Mesenchymal stem cell (in vitro differentiated cells and primary cell): Measurements from ENCODE around the gene HES7.
A peak's percentile ranks its signal among the peaks of the same experiment; 100 is the strongest.

ENCODE experiments used
- DNase-seq: peaks from one replicate; pipeline ENCODE4 v3.0.0-alpha.2; 2013
- H2AFZ ChIP-seq: one replicate; pipeline ENCODE4 v1.6.1; 2013; ENCODE audit warnings: low read depth, mild to moderate bottlenecking, control low read depth, inconsistent platforms, low read length, moderate library complexity
- H2AK5ac ChIP-seq: 2 replicates; pipeline ENCODE4 v1.6.1; 2013; ENCODE audit warnings: low read length, moderate library complexity, mild to moderate bottlenecking, inconsistent platforms; ENCODE audit not compliant: severe bottlenecking
- H2BK120ac ChIP-seq: one replicate; pipeline ENCODE4 v1.6.1; 2013; ENCODE audit warnings: low read depth, mild to moderate bottlenecking, inconsistent platforms, low read length, moderate library complexity
- H2BK12ac ChIP-seq, 2 experiments: one replicate each; pipeline ENCODE4 v1.6.1; 2013; ENCODE audit warnings: inconsistent platforms in 2 of 2, low read length in 2 of 2, mild to moderate bottlenecking in 2 of 2, moderate library complexity in 2 of 2, control low read depth in 1 of 2
- H2BK15ac ChIP-seq: one replicate; pipeline ENCODE4 v1.6.1; 2013; ENCODE audit warnings: mild to moderate bottlenecking, low read depth, inconsistent platforms; ENCODE audit not compliant: poor library complexity, severe bottlenecking
- H2BK5ac ChIP-seq: 2 replicates; pipeline ENCODE4 v1.6.1; 2013; ENCODE audit warnings: low read depth, mild to moderate bottlenecking, low read length, control low read depth, inconsistent platforms; ENCODE audit not compliant: poor library complexity, severe bottlenecking
- H3K14ac ChIP-seq, 2 experiments: one replicate each; pipeline ENCODE4 v1.6.1; 2013; ENCODE audit warnings: inconsistent platforms in 2 of 2, low read length in 2 of 2, control low read depth in 1 of 2, mild to moderate bottlenecking in 1 of 2, moderate library complexity in 1 of 2
- H3K18ac ChIP-seq, 2 experiments: one replicate each; pipeline ENCODE4 v1.6.1; 2013; ENCODE audit warnings: inconsistent platforms in 2 of 2, low read length in 2 of 2, control low read depth in 1 of 2, low read depth in 1 of 2, mild to moderate bottlenecking in 1 of 2
- H3K23ac ChIP-seq, 2 experiments: one replicate each; pipeline ENCODE4 v1.6.1; 2013; ENCODE audit warnings: inconsistent platforms in 2 of 2, low read length in 2 of 2, mild to moderate bottlenecking in 2 of 2, moderate library complexity in 2 of 2, control low read depth in 1 of 2
- H3K27ac ChIP-seq: 2 replicates; pipeline ENCODE4 v1.5.1; 2013; ENCODE audit warnings: mild to moderate bottlenecking, moderate library complexity, low read length, control low read depth, inconsistent platforms; ENCODE audit not compliant: poor library complexity, severe bottlenecking
- H3K27me3 ChIP-seq, 2 experiments: 2 replicates each; pipeline versions ENCODE4 v1.6.1 to v1.7.0; 2013; ENCODE audit warnings: low read length in 2 of 2, mild to moderate bottlenecking in 2 of 2, moderate library complexity in 2 of 2, control low read depth in 1 of 2, inconsistent platforms in 1 of 2; ENCODE audit not compliant: control insufficient read depth in 1 of 2, insufficient read depth in 1 of 2
- H3K36me3 ChIP-seq, 2 experiments: 2 replicates each; pipeline versions ENCODE4 v1.6.1 to v1.7.0; 2013; ENCODE audit warnings: low read length in 2 of 2, control low read depth in 1 of 2, inconsistent platforms in 1 of 2, low read depth in 1 of 2, mild to moderate bottlenecking in 1 of 2; ENCODE audit not compliant: insufficient read depth in 2 of 2, control insufficient read depth in 1 of 2
- H3K4ac ChIP-seq, 2 experiments: one replicate each; pipeline ENCODE4 v1.6.1; 2013; ENCODE audit warnings: inconsistent platforms in 2 of 2, low read length in 2 of 2, mild to moderate bottlenecking in 2 of 2, moderate library complexity in 2 of 2, control low read depth in 1 of 2, low read depth in 1 of 2
- H3K4me1 ChIP-seq: 2 replicates; pipeline ENCODE4 v1.6.1; 2013; ENCODE audit warnings: low read depth, low read length, control low read depth; ENCODE audit not compliant: control insufficient read depth, insufficient read depth
- H3K4me2 ChIP-seq: 2 replicates; pipeline ENCODE4 v1.6.1; 2013; ENCODE audit warnings: low read length, mild to moderate bottlenecking, inconsistent platforms; ENCODE audit not compliant: poor library complexity, severe bottlenecking
- H3K4me3 ChIP-seq, 2 experiments: 2 replicates each; pipeline versions ENCODE4 v1.5.1 to v1.7.0; 2013; ENCODE audit warnings: low read length in 2 of 2, mild to moderate bottlenecking in 2 of 2, control low read depth in 1 of 2, low read depth in 1 of 2; ENCODE audit not compliant: insufficient read depth in 1 of 2
- H3K79me1 ChIP-seq: replicated peaks from 2 replicates; pipeline ENCODE4 v1.6.1; 2013; ENCODE audit warnings: mild to moderate bottlenecking, control low read depth, low read length, inconsistent platforms; ENCODE audit not compliant: poor library complexity, severe bottlenecking
- H3K9ac ChIP-seq: 2 replicates; pipeline ENCODE4 v1.7.0; 2013; ENCODE audit warnings: mild to moderate bottlenecking, low read length, moderate library complexity
- H3K9me3 ChIP-seq: 2 replicates; pipeline ENCODE4 v1.7.0; 2013; ENCODE audit warnings: mild to moderate bottlenecking, low read length; ENCODE audit not compliant: control insufficient read depth
- H4K8ac ChIP-seq: one replicate; pipeline ENCODE4 v1.6.1; 2013; ENCODE audit warnings: inconsistent platforms, mild to moderate bottlenecking, low read length, moderate library complexity
- H4K91ac ChIP-seq: one replicate; pipeline ENCODE4 v1.6.1; 2013; ENCODE audit warnings: mild to moderate bottlenecking, low read length, inconsistent platforms
- WGBS: methylation state at CpG from one replicate; pipeline ENCODE4 v1.1.7; 2013; ENCODE audit warnings: mixed read lengths; 5-methylcytosine and 5-hydroxymethylcytosine counted together

The HES7 gene

GRCh38 chr17:8160741-8161221 is 36.9 kb upstream of the HES7 start:
- no peak overlapping the region for H3K18ac ChIP-seq

GRCh38 chr17:8160224-8160577 is 36.3 kb upstream of the HES7 start:
- no peak overlapping the region for H3K4me3 ChIP-seq
- no peak overlapping the region for H2BK120ac ChIP-seq
- H2AK5ac ChIP-seq: no peak overlapping the region
- 78% methylated on average over 3 of the region's 4 CpGs for WGBS
- peak; percentile 7 for DNase-seq
- H3K4ac ChIP-seq: no peak overlapping the region
- H3K9me3 ChIP-seq: no peaks in the 10 kb centered on the region
- no peak overlapping the region for H2BK12ac ChIP-seq
- H2BK5ac ChIP-seq: no peak overlapping the region
- peaks cover 20 to 24% of the 10 kb centered on the region in 2 experiments for H3K36me3 ChIP-seq
- H2BK15ac ChIP-seq: no peak overlapping the region
- peaks cover 24% of the 10 kb centered on the region for H3K79me1 ChIP-seq
- peaks cover 38% of the 10 kb centered on the region for H3K4me1 ChIP-seq
- no peak overlapping the region for H3K9ac ChIP-seq
- no peak overlapping the region for H2AFZ ChIP-seq
- H3K18ac ChIP-seq: no peak overlapping the region
- H3K23ac ChIP-seq: no peak overlapping the region
- H3K4me2 ChIP-seq: no peak overlapping the region
- H4K91ac ChIP-seq: no peak overlapping the region
- no peak overlapping the region for H3K14ac ChIP-seq
- no peak overlapping the region for H4K8ac ChIP-seq
- no peak overlapping the region for H3K27ac ChIP-seq
- H3K27me3 ChIP-seq: no peaks in the 10 kb centered on the region

More at GRCh38 chr17:8160741-8161221, 36.9 kb upstream of the HES7 start:
- Histone ChIP-seq H3K23ac (no peak overlapping the region), H2BK5ac (no peak overlapping the region), H3K14ac (no peak overlapping the region), H3K36me3 (peaks cover 20 to 24% of the 10 kb centered on the region in 2 experiments), H3K4me3 (no peak overlapping the region), H2AK5ac (no peak overlapping the region), H2BK15ac (no peak overlapping the region), H3K9me3 (no peaks in the 10 kb centered on the region), H3K4me2 (no peak overlapping the region), H3K4ac (no peak overlapping the region), H3K4me1 (peaks cover 32% of the 10 kb centered on the region), H3K27ac (no peak overlapping the region), H3K9ac (peak overlapping the region; percentile 99), H2AFZ (no peak overlapping the region), H2BK12ac (no peak overlapping the region), H2BK120ac (no peak overlapping the region), H3K79me1 (peaks cover 18% of the 10 kb centered on the region), H4K91ac (no peak overlapping the region), H3K27me3 (no peaks in the 10 kb centered on the region), H4K8ac (no peak overlapping the region)
- whole genome bisulfite sequencing: 88% methylated on average over 4 of the region's 5 CpGs
- peak; percentile 7 for DNase-seq

GRCh38 chr17:8159459-8160223 is 35.7 kb upstream of the HES7 start:
- Histone ChIP-seq H2AFZ (no peak overlapping the region), H3K4me2 (no peak overlapping the region), H3K27me3 (no peaks in the 10 kb centered on the region), H3K9ac (no peak overlapping the region), H3K9me3 (no peaks in the 10 kb centered on the region), H3K79me1 (peaks cover 24% of the 10 kb centered on the region), H3K4me3 (no peak overlapping the region), H3K23ac (peak overlapping the region in 1 of 2 experiments; percentile 43), H2BK15ac (no peak overlapping the region), H2BK120ac (no peak overlapping the region), H3K27ac (no peak overlapping the region), H4K8ac (no peak overlapping the region), H3K36me3 (peaks cover 20 to 24% of the 10 kb centered on the region in 2 experiments), H3K18ac (no peak overlapping the region), H4K91ac (no peak overlapping the region), H3K4me1 (peaks cover 37% of the 10 kb centered on the region), H3K4ac (no peak overlapping the region), H2BK5ac (no peak overlapping the region), H3K14ac (no peak overlapping the region), H2BK12ac (no peak overlapping the region), H2AK5ac (peak overlapping the region; percentile 33)
- 96% methylated on average over 3 of the region's 4 CpGs for WGBS
- no peak for DNase-seq

- no peak overlapping the region for H3K9ac ChIP-seq
- H2AK5ac ChIP-seq: no peak overlapping the region
- peaks cover 38% of the 10 kb centered on the region for H3K4me1 ChIP-seq
- no peak overlapping the region for H2BK120ac ChIP-seq
- no peak overlapping the region for H3K14ac ChIP-seq
- H3K4me2 ChIP-seq: no peak overlapping the region
- no peak overlapping the region for H3K23ac ChIP-seq
- no peak overlapping the region for H4K8ac ChIP-seq
- WGBS: 53% methylated on average over 2 of the region's 3 CpGs
- no peak overlapping the region for H4K91ac ChIP-seq
- H3K27ac ChIP-seq: no peak overlapping the region
- H2AFZ ChIP-seq: no peak overlapping the region
- H2BK5ac ChIP-seq: no peak overlapping the region
- no peak overlapping the region for H2BK15ac ChIP-seq
- no peak overlapping the region for H3K4me3 ChIP-seq
- no peak for DNase-seq
- no peaks in the 10 kb centered on the region for H3K27me3 ChIP-seq
- no peak overlapping the region for H3K4ac ChIP-seq
- peaks cover 20 to 24% of the 10 kb centered on the region in 2 experiments for H3K36me3 ChIP-seq
- H3K18ac ChIP-seq: no peak overlapping the region
- H3K9me3 ChIP-seq: no peaks in the 10 kb centered on the region
- H3K79me1 ChIP-seq: peaks cover 26% of the 10 kb centered on the region
- H2BK12ac ChIP-seq: no peak overlapping the region
These were observed 35.1 kb upstream of the HES7 start for GRCh38 chr17:8159032-8159400.
